Peyer's patch (tissue), 4 donors: ENCODE data around the gene CCDC201. TPM values are rescaled to one million over a fixed set of nuclear protein-coding genes. Genes with fewer than 3 reads are reported as not detected.
"Not testable (repeated sequence)": the region's sequence is repeated elsewhere in the genome, so short reads cannot be mapped to it uniquely, and the experiment has no call there.

Source experiments
- DNase-seq, 3 donors: peaks; one replicate each; pipeline ENCODE4 v3.0.0-alpha.2; 2017 to 2019
- H3K27ac ChIP-seq, 4 donors: fragments of 200-600 bp; sonication (generic); one replicate each; pipeline ENCODE4 v1.5.1; 2016 to 2019
- H3K27me3 ChIP-seq, 2 donors: fragments of 200-600 bp; sonication (generic); one replicate each; pipeline ENCODE4 v1.5.1; 2019
- H3K36me3 ChIP-seq, 3 donors: fragments of 200-600 bp; sonication (generic); one replicate each; pipeline ENCODE4 v1.5.1; 2016 to 2019
- H3K4me1 ChIP-seq, 4 donors: fragments of 200-600 bp; sonication (generic); one replicate each; pipeline ENCODE4 v1.5.1; 2016 to 2019
- H3K4me3 ChIP-seq, 4 donors: fragments of 200-600 bp; sonication (generic); 1 replicate in 3 of 4; 2 replicates in 1 of 4; pipeline ENCODE4 v1.5.1; 2016 to 2019; ENCODE audit warnings: mild to moderate bottlenecking in 1 of 4
- H3K9me3 ChIP-seq, 4 donors: fragments of 200-600 bp; sonication (generic); one replicate each; pipeline ENCODE4 v1.5.1; 2016 to 2019; ENCODE audit warnings: mild to moderate bottlenecking in 1 of 4
- CTCF ChIP-seq, 6 experiments: fragments of 450-650 bp in 4 of 6; fragments of 200-600 bp in 2 of 6; sonication (generic) in 1 of 6; IDR thresholded peaks; one replicate each; pipeline ENCODE4 v1.5.1; 2017 to 2019; ENCODE audit warnings: antibody characterized with exemption in 6 of 6, mild to moderate bottlenecking in 3 of 6, moderate library complexity in 1 of 6
- POLR2A ChIP-seq, 2 donors: fragments of 450-650 bp; IDR thresholded peaks; one replicate each; pipeline ENCODE4 v1.5.1; 2017; ENCODE audit warnings: antibody characterized with exemption in 2 of 2, mild to moderate bottlenecking in 2 of 2, moderate library complexity in 2 of 2
- total RNA-seq, 4 donors: library from RNA; depleted of rRNA; stranded (reverse); fragments of >200 nt; gene quantifications; one replicate each; pipeline ENCODE4 v1.1.0, GENCODE V29; 2016

The CCDC201 gene
- total RNA-seq, 4 donors from 2014 or later, result not detected

DNA sequence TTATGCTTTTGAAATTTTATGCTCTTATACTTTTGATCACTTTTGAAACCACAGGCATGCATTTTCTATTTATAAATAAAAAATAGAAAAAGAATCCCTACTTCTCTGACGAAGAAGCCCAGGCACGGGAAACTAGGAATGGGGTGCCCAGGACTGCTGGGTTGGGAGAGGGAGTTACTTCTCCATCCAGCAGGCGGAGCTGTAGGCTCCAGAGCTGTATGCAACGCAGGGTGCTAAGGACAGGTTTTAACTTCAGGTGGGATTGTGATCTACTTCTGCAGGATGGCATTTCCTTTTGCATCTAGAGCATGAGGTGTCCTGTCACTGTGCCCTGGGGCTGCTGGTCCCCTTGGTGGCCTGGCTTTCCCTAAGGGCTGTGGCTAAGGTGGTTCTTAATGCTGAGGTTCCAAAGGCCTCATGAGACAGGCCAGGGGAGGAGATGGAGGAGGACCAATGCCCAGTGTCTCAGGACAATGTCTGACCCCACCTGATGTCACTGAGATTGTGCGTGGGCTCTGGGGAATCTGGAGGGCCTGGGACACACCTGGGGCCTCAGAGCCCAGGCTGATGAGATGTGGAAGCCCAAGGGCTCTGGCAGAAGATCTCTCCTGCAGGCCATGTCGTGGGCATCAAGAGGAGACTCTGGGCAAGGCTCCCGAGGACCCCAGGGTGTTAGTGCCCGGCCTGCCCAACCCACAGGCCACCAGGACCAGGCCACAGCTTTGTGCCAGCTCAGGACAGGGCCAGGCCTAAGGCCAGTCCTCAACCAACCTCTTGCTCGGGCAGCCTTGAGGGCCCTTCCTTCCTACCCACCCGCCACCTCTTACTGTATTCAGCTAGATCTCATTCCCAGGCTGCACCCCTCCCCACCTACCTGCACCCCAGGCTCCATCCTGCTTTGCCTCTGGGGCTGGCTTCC lies 507 bp downstream of the CCDC201 start:
- no peaks in the 10 kb centered on the region for H3K36me3 ChIP-seq
- no peaks in the 10 kb centered on the region for H3K9me3 ChIP-seq
- no peaks in the 10 kb centered on the region for H3K27me3 ChIP-seq
- TF ChIP-seq POLR2A (IDR thresholded peaks at IDR 0.05), result no peak
- TF ChIP-seq CTCF (IDR thresholded peaks at IDR 0.05), result peak in 2 of 6 experiments; percentile 16 to 18
- no peak overlapping the region for H3K4me3 ChIP-seq
- no peak for DNase-seq
- no peak overlapping the region for H3K27ac ChIP-seq
- H3K4me1 ChIP-seq, result no peaks in the 10 kb centered on the region

GRCh38 chr7:45869426-45869825 lies 3.5 kb downstream of the CCDC201 start:
- Histone ChIP-seq H3K36me3 (no peaks in the 10 kb centered on the region), H3K9me3 (no peaks in the 10 kb centered on the region), H3K4me3 (no peak overlapping the region), H3K4me1 (no peaks in the 10 kb centered on the region), H3K27me3 (no peaks in the 10 kb centered on the region), H3K27ac (no peak overlapping the region)
- no peak for TF ChIP-seq CTCF (IDR thresholded peaks at IDR 0.05)
- no peak for TF ChIP-seq POLR2A (IDR thresholded peaks at IDR 0.05)
- no peak for DNase-seq

DNA sequence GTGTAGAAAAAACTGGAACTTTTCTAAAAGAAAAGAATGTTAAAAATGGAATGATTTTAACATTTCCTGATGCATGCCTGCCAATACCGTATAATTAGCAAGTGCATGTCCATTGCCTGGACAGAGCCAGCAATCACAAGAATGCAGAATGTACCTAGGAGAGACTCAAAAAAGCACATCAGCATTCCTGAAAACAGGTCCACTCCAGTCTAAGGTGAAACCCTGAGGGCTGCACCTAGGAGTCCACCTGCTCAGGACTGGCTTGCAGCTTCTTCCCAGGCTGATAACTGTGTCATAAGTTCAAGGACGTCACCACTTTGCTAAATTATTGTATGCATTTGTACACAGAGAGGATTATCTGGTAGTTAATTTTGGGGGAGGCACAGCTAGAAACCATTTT lies 5.4 kb downstream of the CCDC201 start:
- no peak overlapping the region for H3K27ac ChIP-seq
- H3K4me3 ChIP-seq, result no peak overlapping the region
- no peak for TF ChIP-seq CTCF (IDR thresholded peaks at IDR 0.05)
- no peak for TF ChIP-seq POLR2A (IDR thresholded peaks at IDR 0.05)
- H3K4me1 ChIP-seq, result no peaks in the 10 kb centered on the region
- H3K9me3 ChIP-seq, result no peaks in the 10 kb centered on the region
- no peak for DNase-seq
- H3K27me3 ChIP-seq, result no peaks in the 10 kb centered on the region
- no peaks in the 10 kb centered on the region for H3K36me3 ChIP-seq

- Histone ChIP-seq H3K27me3 (no peaks in the 10 kb centered on the region), H3K4me1 (no peaks in the 10 kb centered on the region), H3K4me3 (no peak overlapping the region), H3K27ac (no peak overlapping the region), H3K9me3 (no peaks in the 10 kb centered on the region), H3K36me3 (no peaks in the 10 kb centered on the region)
- no peak for DNase-seq
- TF ChIP-seq POLR2A (IDR thresholded peaks at IDR 0.05), result no peak
- no peak for TF ChIP-seq CTCF (IDR thresholded peaks at IDR 0.05)
Observed at GRCh38 chr7:45865594-45866410, 7.1 kb downstream of the CCDC201 start.

DNA sequence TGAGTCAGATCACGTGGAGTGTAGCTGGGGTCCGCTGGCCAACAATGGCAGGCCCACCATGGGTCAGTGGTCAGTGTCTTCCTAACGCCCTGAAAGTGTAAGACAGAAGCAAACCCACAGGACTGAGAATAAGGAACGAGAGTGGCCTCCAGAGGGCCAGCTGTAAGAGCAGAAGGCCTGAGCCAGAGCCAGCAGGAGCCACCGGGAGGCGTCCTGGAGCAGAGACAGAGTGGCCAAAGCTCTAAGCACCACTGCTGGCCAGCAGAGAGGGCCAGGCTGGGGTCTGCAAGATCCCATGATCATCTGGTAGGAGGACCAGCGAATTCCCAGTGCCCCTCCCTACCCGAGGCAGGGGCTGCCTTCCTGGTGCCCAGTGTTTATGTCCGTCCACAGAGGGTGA lies 9.2 kb downstream of the CCDC201 start:
- H3K27ac ChIP-seq, result no peak overlapping the region
- H3K36me3 ChIP-seq, result no peaks in the 10 kb centered on the region
- no peaks in the 10 kb centered on the region for H3K9me3 ChIP-seq
- H3K4me1 ChIP-seq, result no peaks in the 10 kb centered on the region
- no peaks in the 10 kb centered on the region for H3K27me3 ChIP-seq
- no peak for TF ChIP-seq CTCF (IDR thresholded peaks at IDR 0.05)
- no peak for TF ChIP-seq POLR2A (IDR thresholded peaks at IDR 0.05)
- DNase-seq, result no peak
- H3K4me3 ChIP-seq, result no peak overlapping the region

DNA sequence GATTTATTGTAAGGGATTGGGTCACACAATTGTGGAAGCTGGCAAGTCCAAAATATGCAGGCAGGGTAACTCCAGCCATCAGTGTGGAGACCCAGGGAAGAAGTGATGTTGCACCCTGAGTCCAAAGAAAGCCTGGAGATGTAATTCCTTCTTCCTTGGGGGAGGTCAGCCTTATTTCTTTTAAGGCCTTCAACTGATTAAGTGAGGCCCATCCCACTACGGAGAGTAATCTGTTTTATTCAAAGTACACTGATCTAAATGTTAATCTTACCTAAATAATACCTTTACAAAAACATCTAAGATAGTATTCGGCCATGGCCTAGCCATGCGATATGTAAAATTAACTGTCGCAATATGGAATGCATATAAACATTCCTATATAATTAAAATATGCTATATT lies 16.0 kb downstream of the CCDC201 start:
- H3K27me3 ChIP-seq, H3K9me3 ChIP-seq, H3K4me3 ChIP-seq, H3K36me3 ChIP-seq, H3K4me1 ChIP-seq, DNase-seq, H3K27ac ChIP-seq: not testable (repeated sequence)

GRCh38 chr7:45855680-45856079 lies 17.2 kb downstream of the CCDC201 start:
- H3K9me3 ChIP-seq, H3K4me3 ChIP-seq, H3K27ac ChIP-seq, H3K4me1 ChIP-seq, H3K27me3 ChIP-seq, DNase-seq, H3K36me3 ChIP-seq: not testable (repeated sequence)

GRCh38 chr7:45853491-45853890 lies 19.4 kb downstream of the CCDC201 start:
- not testable (repeated sequence) for H3K27me3 ChIP-seq, H3K27ac ChIP-seq, H3K36me3 ChIP-seq, H3K4me3 ChIP-seq, H3K9me3 ChIP-seq, DNase-seq, H3K4me1 ChIP-seq

DNA sequence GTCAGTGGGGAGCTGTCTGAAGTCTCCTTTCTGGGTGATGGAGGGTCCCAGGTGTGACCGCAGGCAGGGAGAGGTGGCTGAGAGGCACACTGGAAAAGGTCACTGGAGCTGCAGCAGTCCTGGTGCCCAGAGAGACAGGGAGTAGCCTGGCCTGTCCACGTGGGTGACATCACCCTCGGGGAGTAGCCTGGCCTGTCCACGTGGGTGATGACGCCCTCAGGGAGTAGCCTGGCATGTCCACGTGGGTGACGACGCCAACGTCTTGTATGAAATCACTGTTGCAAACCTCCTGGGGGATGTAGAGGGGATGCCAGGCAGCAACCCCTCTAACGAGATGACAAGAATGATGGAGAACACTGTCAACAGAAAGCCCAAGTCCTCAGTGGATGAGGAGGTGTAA lies 19.9 kb downstream of the CCDC201 start:
- not testable (repeated sequence) for H3K27ac ChIP-seq, H3K4me3 ChIP-seq, DNase-seq, H3K4me1 ChIP-seq, H3K36me3 ChIP-seq, H3K27me3 ChIP-seq, H3K9me3 ChIP-seq
